Measurements from ENCODE around the gene PDE4DIP.
"Not testable (repeated sequence)": the region's sequence is repeated elsewhere in the genome, so short reads cannot be mapped to it uniquely, and the experiment has no call there.

- not testable (repeated sequence) for TF ChIP-seq CTCF (IDR thresholded peaks at IDR 0.05 in 4 of 5, conservative IDR thresholded peaks at IDR 0.05 in 1 of 5); POLR2A (IDR thresholded peaks at IDR 0.05)
Measured at GRCh38 chr1:148844220-148844619, at the start of gene PDE4DIP.
